Body of pancreas (tissue), 4 donors: Measurements from ENCODE around the gene ZBTB16.

Experiments used
- CTCF ChIP-seq, 7 experiments: fragments of 450-650 bp in 4 of 7; fragments of 200-600 bp in 3 of 7; sonication (generic) in 3 of 7; IDR thresholded peaks; one replicate each; pipeline ENCODE4 v1.5.1; 2016 to 2019; ENCODE audit warnings: antibody characterized with exemption in 7 of 7
- POLR2A ChIP-seq, 3 donors: fragments of 450-650 bp; IDR thresholded peaks; one replicate each; pipeline ENCODE4 v1.6.1; 2016; ENCODE audit warnings: antibody characterized with exemption in 3 of 3, mild to moderate bottlenecking in 2 of 3

GRCh38 chr11:114172055-114172861 is 112.7 kb downstream of the ZBTB16 start:
- no peak for TF ChIP-seq CTCF (IDR thresholded peaks at IDR 0.05)
- no peak for TF ChIP-seq POLR2A (IDR thresholded peaks at IDR 0.05)
